CD4-positive, alpha-beta T cell treated with Interleukin-4 for 1 hour (primary cell): ENCODE results near the gene ZDHHC14.

Source experiments
- DNase-seq, 2 donors: peaks; one replicate each; pipeline ENCODE4 v3.0.0-alpha.2; 2020 to 2022

Gene ZDHHC14

GRCh38 chr6:157468574-157468973, 87.6 kb downstream of the ZDHHC14 start:
- no peak for DNase-seq

GRCh38 chr6:157469378-157469777, 88.4 kb downstream of the ZDHHC14 start:
- DNase-seq = no peak

- no peak for DNase-seq
Observed at GRCh38 chr6:157471077-157471686, 90.2 kb downstream of the ZDHHC14 start.

- DNase-seq = no peak
Observed at GRCh38 chr6:157471895-157472686, 91.1 kb downstream of the ZDHHC14 start.

- no peak for DNase-seq
Observed at GRCh38 chr6:157476797-157477196, 95.8 kb downstream of the ZDHHC14 start.

- DNase-seq = no peak
Observed at GRCh38 chr6:157478926-157479325, 97.9 kb downstream of the ZDHHC14 start.

- no peak for DNase-seq
Observed at GRCh38 chr6:157479464-157480303, 98.7 kb downstream of the ZDHHC14 start.

- no peak for DNase-seq
Observed at GRCh38 chr6:157481189-157481864, 100.3 kb downstream of the ZDHHC14 start.

GRCh38 chr6:157481865-157482249, 100.9 kb downstream of the ZDHHC14 start:
- DNase-seq = no peak

GRCh38 chr6:157483770-157484169, 102.8 kb downstream of the ZDHHC14 start:
- no peak for DNase-seq

- no peak for DNase-seq
Observed at GRCh38 chr6:157484181-157484580, 103.2 kb downstream of the ZDHHC14 start.

- DNase-seq = peak in 1 of 2 donors; percentile 4
Observed at GRCh38 chr6:157486572-157486971, 105.6 kb downstream of the ZDHHC14 start.

GRCh38 chr6:157487110-157487773, 106.3 kb downstream of the ZDHHC14 start:
- DNase-seq = no peak

- DNase-seq = no peak
Observed at GRCh38 chr6:157488058-157488457, 107.1 kb downstream of the ZDHHC14 start.

- DNase-seq = no peak
Observed at GRCh38 chr6:157488716-157489118, 107.7 kb downstream of the ZDHHC14 start.

- DNase-seq = no peak
Observed at GRCh38 chr6:157490611-157491269, 109.8 kb downstream of the ZDHHC14 start.

- no peak for DNase-seq
Observed at GRCh38 chr6:157491571-157492232, 110.7 kb downstream of the ZDHHC14 start.

GRCh38 chr6:157492249-157492648, 111.3 kb downstream of the ZDHHC14 start:
- no peak for DNase-seq

- DNase-seq = no peak
Observed at GRCh38 chr6:157492741-157493140, 111.8 kb downstream of the ZDHHC14 start.

GRCh38 chr6:157493173-157493572, 112.2 kb downstream of the ZDHHC14 start:
- DNase-seq = no peak

GRCh38 chr6:157493576-157493975, 112.6 kb downstream of the ZDHHC14 start:
- no peak for DNase-seq
